ENCODE results near the gene LAMTOR3. TPM values are rescaled to one million over a fixed set of nuclear protein-coding genes. Genes with fewer than 3 reads are reported as not detected.

Gene LAMTOR3
- total RNA-seq, 1 experiment from 2014 or later, result 30.6 TPM

DNA sequence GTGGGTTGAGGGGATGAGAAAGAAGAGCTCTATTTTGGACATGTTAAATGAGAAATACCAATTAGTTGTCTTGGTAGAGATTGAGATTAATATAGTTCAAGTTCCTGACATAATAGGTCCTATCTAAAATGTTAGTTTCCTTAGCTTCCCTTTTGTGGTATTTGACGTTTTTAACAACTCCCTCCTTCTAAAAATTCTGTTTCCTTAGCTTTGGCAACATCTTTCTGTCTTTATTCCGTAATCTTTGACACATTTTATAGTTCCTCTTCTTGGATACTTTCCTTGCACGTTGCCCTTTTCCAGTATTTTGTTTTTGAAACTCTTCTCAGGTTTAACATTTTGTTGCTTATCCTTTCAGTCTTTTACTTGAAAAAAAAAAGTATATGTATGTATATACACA, 36.9 kb downstream of the LAMTOR3 start:
- no peaks in the 10 kb centered on the region for H3K9me3 ChIP-seq (ENCODE audit: control insufficient read depth, low read depth, low read length)
- no peak overlapping the region for H2AK5ac ChIP-seq (ENCODE audit: insufficient read length, low read length)
- no CpG with 5 or more reads among the region's 3 CpGs for WGBS (ENCODE audit: extremely low coverage, insufficient read length, low lambda C conversion rate)
- no peak overlapping the region for H4K8ac ChIP-seq (replicated peaks; ENCODE audit: insufficient read length, low read depth, low read length)
- H3K27ac ChIP-seq (ENCODE audit: insufficient read length, low read depth, low read length), result no peak overlapping the region
- no peaks in the 10 kb centered on the region for H3K27me3 ChIP-seq (ENCODE audit: insufficient read depth, low read length)
- H3K79me1 ChIP-seq (ENCODE audit: insufficient read depth, low read depth, low read length, poor library complexity, severe bottlenecking), result no peaks in the 10 kb centered on the region
- H3K56ac ChIP-seq (ENCODE audit: insufficient read length, low read depth, low read length), result no peak overlapping the region
- no peak overlapping the region for H2BK120ac ChIP-seq (ENCODE audit: low read depth, low read length, poor library complexity, severe bottlenecking)
- H3K18ac ChIP-seq (ENCODE audit: insufficient read length, low read depth, low read length), result no peak overlapping the region
- DNase-seq, result no peak
- no peak overlapping the region for H3T11ph ChIP-seq (ENCODE audit: low read length)
- no peak overlapping the region for H3K23ac ChIP-seq (ENCODE audit: insufficient read length, low read depth, low read length)
- H2BK5ac ChIP-seq (ENCODE audit: insufficient read length, low read length), result no peak overlapping the region
- Mint-ChIP-seq H3K4me3 (no peak overlapping the region), H3K9me3 (no peaks in the 10 kb centered on the region), H3K27me3 (ENCODE audit: low read depth) (no peaks in the 10 kb centered on the region; the same call in 1 of the 2 replicates), H3K4me1 (peaks cover 7 to 11% of the 10 kb centered on the region in 2 experiments), H3K27ac (no peak overlapping the region), H3K36me3 (ENCODE audit: insufficient read depth in 1 of 3, low read depth in 3 of 3) (no peaks in the 10 kb centered on the region)
- no peak overlapping the region for H2BK15ac ChIP-seq (ENCODE audit: low read depth, low read length)
- no peaks in the 10 kb centered on the region for H3K23me2 ChIP-seq (ENCODE audit: insufficient read length, low read depth, low read length, poor library complexity, severe bottlenecking)
- H3K9ac ChIP-seq (ENCODE audit: extremely low read depth, insufficient read length, low read length), result no peak overlapping the region
- no peaks in the 10 kb centered on the region for H3K79me2 ChIP-seq (ENCODE audit: insufficient read depth, low read length)
- no peak overlapping the region for H3K4me2 ChIP-seq (ENCODE audit: insufficient read depth, insufficient read length, low read length)
- no peak overlapping the region for H2BK12ac ChIP-seq (ENCODE audit: insufficient read length, low read depth, low read length)
- H3K4me1 ChIP-seq (ENCODE audit: insufficient read depth, low read length), result no peaks in the 10 kb centered on the region
- TF ChIP-seq, protein P1, sequence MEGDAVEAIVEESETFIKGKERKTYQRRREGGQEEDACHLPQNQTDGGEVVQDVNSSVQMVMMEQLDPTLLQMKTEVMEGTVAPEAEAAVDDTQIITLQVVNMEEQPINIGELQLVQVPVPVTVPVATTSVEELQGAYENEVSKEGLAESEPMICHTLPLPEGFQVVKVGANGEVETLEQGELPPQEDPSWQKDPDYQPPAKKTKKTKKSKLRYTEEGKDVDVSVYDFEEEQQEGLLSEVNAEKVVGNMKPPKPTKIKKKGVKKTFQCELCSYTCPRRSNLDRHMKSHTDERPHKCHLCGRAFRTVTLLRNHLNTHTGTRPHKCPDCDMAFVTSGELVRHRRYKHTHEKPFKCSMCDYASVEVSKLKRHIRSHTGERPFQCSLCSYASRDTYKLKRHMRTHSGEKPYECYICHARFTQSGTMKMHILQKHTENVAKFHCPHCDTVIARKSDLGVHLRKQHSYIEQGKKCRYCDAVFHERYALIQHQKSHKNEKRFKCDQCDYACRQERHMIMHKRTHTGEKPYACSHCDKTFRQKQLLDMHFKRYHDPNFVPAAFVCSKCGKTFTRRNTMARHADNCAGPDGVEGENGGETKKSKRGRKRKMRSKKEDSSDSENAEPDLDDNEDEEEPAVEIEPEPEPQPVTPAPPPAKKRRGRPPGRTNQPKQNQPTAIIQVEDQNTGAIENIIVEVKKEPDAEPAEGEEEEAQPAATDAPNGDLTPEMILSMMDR (conservative IDR thresholded peaks at IDR 0.05), result no peak
- H4K20me1 ChIP-seq (ENCODE audit: control insufficient read depth, insufficient read depth, insufficient read length), result no peaks in the 10 kb centered on the region
- H3K14ac ChIP-seq (ENCODE audit: insufficient read depth, low read length), result no peak overlapping the region
- no peak overlapping the region for H3K4ac ChIP-seq (ENCODE audit: low read depth, low read length)
- H2BK20ac ChIP-seq (ENCODE audit: low read depth, low read length, poor library complexity, severe bottlenecking), result no peak overlapping the region
- H2AFZ ChIP-seq (ENCODE audit: low read length), result no peak overlapping the region
- no peak overlapping the region for H4K5ac ChIP-seq (ENCODE audit: insufficient read length, low read depth, low read length)
- no peak overlapping the region for H4K91ac ChIP-seq (ENCODE audit: insufficient read length, low read depth, low read length)

Data from H9 (cell line).